ENCODE results near the gene ZXDC. TPM values are rescaled to one million over a fixed set of nuclear protein-coding genes. Genes with fewer than 3 reads are reported as not detected.

Gene ZXDC
- total and polyA plus RNA-seq, 9 of the 15 experiments (the other 6 are each of a cell fraction or from before 2014, with no cell fraction given) = 0.59 to 13.4 (median 7.3) TPM

GRCh38 chr3:126465928-126466544 is 9.7 kb downstream of the ZXDC start:
- FAIRE-seq = no peak
- intact Hi-C loops (cut with micrococcal nuclease) = no loop called here
- H3K4me2 ChIP-seq (ENCODE audit: insufficient read depth, low read length) = no peak overlapping the region

More at GRCh38 chr3:126465928-126466544, 9.7 kb downstream of the ZXDC start:
- H3K36me3 ChIP-seq (ENCODE audit: control insufficient read depth, insufficient read depth, low read length) = peaks cover 90% of the 10 kb centered on the region
- no peak overlapping the region for H3K27ac ChIP-seq (ENCODE audit: extremely low read depth, low read depth, low read length)
- no TSS peak for BruUV-seq (replicated peaks)
- no peak overlapping the region for H3K9ac ChIP-seq (ENCODE audit: insufficient read depth in 1 of 2, low read depth in 2 of 2, low read length in 2 of 2)
- H3K9me1 ChIP-seq (ENCODE audit: control insufficient read depth, insufficient read depth, low read length) = no peaks in the 10 kb centered on the region
- H3K27me3 ChIP-seq (ENCODE audit: control insufficient read depth in 2 of 2, insufficient read depth in 2 of 2, low read length in 2 of 2) = no peaks in the 10 kb centered on the region
- CTCF ChIA-PET (ENCODE audit: low intra/inter-chr PET ratio) = no interaction called here
- WGBS (ENCODE audit: insufficient coverage, low coverage, missing lambda C conversion rate) = 86% methylated on average over 12 of the region's 16 CpGs
- no peaks in the 10 kb centered on the region for H3K9me3 ChIP-seq (replicated peaks; ENCODE audit: control insufficient read depth, insufficient read depth, low read depth, low read length)
- POLR2A ChIA-PET = no interaction called here
- in situ Hi-C loops (cut with MboI) = no loop called here
- DNase-seq (ENCODE audit: extremely low read depth in 1 of 4, low spot score in 3 of 4) (no peak), ATAC-seq (no peak)
- H3K4me3 ChIP-seq = no peak overlapping the region
- no peaks in the 10 kb centered on the region for H4K20me1 ChIP-seq (replicated peaks; ENCODE audit: control insufficient read depth, insufficient read depth, low read length)
- TF ChIP-seq ZSCAN32 (CRISPR knock-in tag; IDR thresholded peaks at IDR 0.05) = no peak
- TF ChIP-seq E2F3 (CRISPR knock-in tag; IDR thresholded peaks at IDR 0.05) = no peak
- no peak for TF ChIP-seq CEBPZ (IDR thresholded peaks at IDR 0.05; ENCODE audit: borderline replicate concordance, low read depth, low read length)
- no peak for TF ChIP-seq CGGBP1 (CRISPR knock-in tag; IDR thresholded peaks at IDR 0.05)
- TF ChIP-seq ZNF507 (tag; conservative IDR thresholded peaks at IDR 0.05) = no peak
- no peak for TF ChIP-seq ZNF655 (CRISPR knock-in tag; IDR thresholded peaks at IDR 0.05)
- no peak for TF ChIP-seq EZH2 (IDR thresholded peaks at IDR 0.05; ENCODE audit: borderline replicate concordance, low read depth, low read length)
- TF ChIP-seq SMARCB1 (IDR thresholded peaks at IDR 0.05; ENCODE audit: insufficient read length, low read depth) = no peak
- no peak for TF ChIP-seq GATAD2B (IDR thresholded peaks at IDR 0.05; ENCODE audit: borderline replicate concordance)
- TF ChIP-seq CHAMP1 (IDR thresholded peaks at IDR 0.05) = no peak
- no peak for TF ChIP-seq PCBP1 (IDR thresholded peaks at IDR 0.05; ENCODE audit: low read depth, low read length, poor library complexity, severe bottlenecking)
- 0 out of 5 replicates have a peak, but pooled peaks cover 0 to 3% of the 10 kb centered on the region in 2 experiments for H3K4me1 ChIP-seq (replicated peaks in 1 of 2; ENCODE audit: control insufficient read depth in 2 of 2, insufficient read depth in 2 of 2, low read length in 2 of 2)
- peaks cover 8% of the 10 kb centered on the region; the same call in 1 of the 3 replicates for H3K79me2 ChIP-seq (ENCODE audit: control insufficient read depth, insufficient read depth, low read length)
- no peak overlapping the region for H2AFZ ChIP-seq (ENCODE audit: low read depth, low read length)
